Stimulated activated naive B cell treated with anti-CD40 and anti-IgM and Interleukin-4, amounts not matched to agents 10 μg/mL and 1 μg/mL and 100 μg/mL, for 72 hours (primary cell): ENCODE measurements around the gene DUS3L.

Source experiments
- ATAC-seq, 2 donors: fragments of 150-1000 bp; cut with Tn5 transposase; replicated peaks; 2 replicates each; pipeline ENCODE4 v1.10.0; 2021; ENCODE audit warnings: moderate library complexity in 1 of 2
- DNase-seq: peaks from one replicate; pipeline ENCODE4 v3.0.0; 2021
- H3K27ac Mint-ChIP-seq: one replicate; pipeline ENCODE4 v1.8.0; 2022; ENCODE audit warnings: mild to moderate bottlenecking, mixed read lengths
- H3K27me3 Mint-ChIP-seq, 2 donors: one replicate each; pipeline ENCODE4 v1.8.0; 2022; ENCODE audit warnings: mixed read lengths in 2 of 2
- H3K36me3 Mint-ChIP-seq, 2 donors: one replicate each; pipeline ENCODE4 v1.8.0; 2022; ENCODE audit warnings: mixed read lengths in 2 of 2, mild to moderate bottlenecking in 1 of 2
- H3K4me1 Mint-ChIP-seq, 2 donors: one replicate each; pipeline ENCODE4 v1.8.0; 2022; ENCODE audit warnings: mixed read lengths in 2 of 2, mild to moderate bottlenecking in 1 of 2
- H3K4me3 Mint-ChIP-seq, 2 donors: one replicate each; pipeline ENCODE4 v1.8.0; 2022; ENCODE audit warnings: mild to moderate bottlenecking in 2 of 2, mixed read lengths in 2 of 2, moderate library complexity in 1 of 2
- H3K9me3 Mint-ChIP-seq, 2 donors: one replicate each; pipeline ENCODE4 v1.8.0; 2022; ENCODE audit warnings: mixed read lengths in 2 of 2, mild to moderate bottlenecking in 1 of 2

Gene DUS3L

GRCh38 chr19:5827342-5827890 lies 36.5 kb upstream of the DUS3L start:
- peak overlapping the region; percentile 89 to 100 for H3K4me3 Mint-ChIP-seq
- H3K27ac Mint-ChIP-seq = peak overlapping the region; percentile 4
- peaks cover 15 to 23% of the 10 kb centered on the region in 2 donors for H3K4me1 Mint-ChIP-seq

GRCh38 chr19:5826531-5827341 lies 35.8 kb upstream of the DUS3L start:
- ATAC-seq (no peak), DNase-seq (no peak)
- Mint-ChIP-seq H3K36me3 (peaks cover 6 to 8% of the 10 kb centered on the region in 2 donors), H3K9me3 (no peaks in the 10 kb centered on the region), H3K4me1 (peaks cover 15 to 23% of the 10 kb centered on the region in 2 donors), H3K27ac (peak overlapping the region; percentile 67), H3K27me3 (peaks cover 9 to 22% of the 10 kb centered on the region in 2 donors), H3K4me3 (peak overlapping the region; percentile 89 to 100)

More at GRCh38 chr19:5827342-5827890, 36.5 kb upstream of the DUS3L start:
- peaks cover 6 to 8% of the 10 kb centered on the region in 2 donors for H3K36me3 Mint-ChIP-seq
- ATAC-seq (no peak), DNase-seq (no peak)
- no peaks in the 10 kb centered on the region for H3K9me3 Mint-ChIP-seq
- H3K27me3 Mint-ChIP-seq = peaks cover 9 to 28% of the 10 kb centered on the region in 2 donors

GRCh38 chr19:5825178-5825577 lies 34.2 kb upstream of the DUS3L start:
- H3K36me3 Mint-ChIP-seq = peaks cover 4 to 9% of the 10 kb centered on the region in 2 donors
- DNase-seq = no peak
- H3K4me3 Mint-ChIP-seq = no peak overlapping the region
- no peak overlapping the region for H3K27ac Mint-ChIP-seq
- H3K4me1 Mint-ChIP-seq = peaks cover 14 to 22% of the 10 kb centered on the region in 2 donors
- H3K9me3 Mint-ChIP-seq = no peaks in the 10 kb centered on the region
- H3K27me3 Mint-ChIP-seq = peaks cover 11 to 25% of the 10 kb centered on the region in 2 donors
- ATAC-seq = no peak

- Mint-ChIP-seq H3K4me3 (no peak overlapping the region), H3K4me1 (peaks cover 12 to 19% of the 10 kb centered on the region in 2 donors), H3K9me3 (no peaks in the 10 kb centered on the region), H3K27me3 (peaks cover 8 to 24% of the 10 kb centered on the region in 2 donors), H3K27ac (no peak overlapping the region), H3K36me3 (peaks cover 2 to 6% of the 10 kb centered on the region in 2 donors)
- DNase-seq (no peak), ATAC-seq (no peak)
Measured at GRCh38 chr19:5824751-5825150, 33.8 kb upstream of the DUS3L start.

DNA sequence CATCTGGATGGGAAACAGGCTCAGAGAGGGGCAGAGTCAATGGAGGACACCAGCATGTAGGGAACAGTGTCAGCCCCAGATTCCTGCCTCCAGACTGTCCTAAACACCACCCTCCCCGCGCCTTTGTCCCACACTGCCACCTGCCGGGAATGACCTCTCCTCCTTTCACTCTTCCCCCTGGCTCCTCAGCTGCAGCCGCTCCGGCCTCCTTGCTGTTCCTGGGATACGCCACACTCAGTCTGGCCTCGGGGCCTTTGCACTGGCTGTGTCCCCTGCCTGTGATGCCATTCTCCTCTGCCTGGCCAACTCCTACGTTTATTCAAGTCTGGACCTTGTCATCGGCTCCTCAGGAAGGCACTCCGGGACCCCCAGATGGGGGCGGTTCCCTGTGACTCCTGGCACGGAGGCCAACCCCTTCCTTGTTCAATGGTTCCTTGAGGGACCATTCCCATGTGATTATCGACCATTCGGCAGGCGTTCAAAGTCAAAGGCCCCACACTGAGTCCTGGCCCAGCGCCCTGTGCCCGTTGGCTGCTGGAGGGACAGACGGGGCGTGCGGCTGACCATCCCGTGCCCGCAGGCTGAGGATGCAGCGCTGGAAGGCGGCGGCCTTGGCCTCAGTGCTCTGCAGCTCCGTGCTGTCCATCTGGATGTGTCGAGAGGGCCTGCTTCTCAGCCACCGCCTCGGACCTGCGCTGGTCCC lies 32.8 kb upstream of the DUS3L start:
- no peak overlapping the region for H3K4me3 Mint-ChIP-seq
- DNase-seq (no peak), ATAC-seq (no peak)
- peaks cover 2 to 6% of the 10 kb centered on the region in 2 donors for H3K36me3 Mint-ChIP-seq
- H3K9me3 Mint-ChIP-seq = no peaks in the 10 kb centered on the region
- H3K4me1 Mint-ChIP-seq = peaks cover 12 to 19% of the 10 kb centered on the region in 2 donors
- H3K27ac Mint-ChIP-seq = no peak overlapping the region
- H3K27me3 Mint-ChIP-seq = peaks cover 8 to 27% of the 10 kb centered on the region in 2 donors

DNA sequence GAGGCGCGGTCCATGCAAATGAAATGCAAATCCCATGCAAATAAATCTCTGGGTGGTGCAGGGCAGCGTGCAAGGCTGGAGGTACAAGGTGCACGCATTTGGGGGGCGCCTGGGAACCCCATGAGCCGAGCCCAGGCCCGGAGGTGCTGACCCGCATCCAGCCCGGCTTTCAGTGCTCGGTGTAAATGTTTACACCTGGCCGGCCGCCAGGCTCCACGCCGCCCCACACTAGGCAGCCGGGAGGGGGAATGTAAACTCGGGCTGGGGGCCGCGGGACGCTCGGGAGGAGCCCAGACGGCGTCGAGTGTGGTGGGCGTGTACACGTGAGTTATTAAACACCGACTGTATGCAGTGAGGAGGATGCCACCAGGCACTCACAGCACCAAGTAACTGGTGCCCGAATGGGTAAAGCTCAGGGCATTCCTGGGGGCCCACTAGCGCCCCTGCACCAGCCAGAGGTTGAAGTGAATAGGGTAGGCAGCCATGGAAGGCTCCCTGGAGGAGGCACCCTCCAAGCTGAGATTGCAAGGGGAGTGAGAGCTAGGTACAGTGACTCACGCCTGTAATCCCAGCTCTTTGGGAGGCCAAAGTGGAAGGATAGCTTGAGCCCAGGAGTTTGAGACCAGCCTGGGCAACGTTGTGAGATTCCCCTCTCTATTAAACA lies 31.4 kb upstream of the DUS3L start:
- H3K27ac Mint-ChIP-seq = no peak overlapping the region
- H3K9me3 Mint-ChIP-seq = no peaks in the 10 kb centered on the region
- peaks cover 9 to 11% of the 10 kb centered on the region in 2 donors for H3K4me1 Mint-ChIP-seq
- H3K4me3 Mint-ChIP-seq = no peak overlapping the region
- H3K27me3 Mint-ChIP-seq = peaks cover 8 to 30% of the 10 kb centered on the region in 2 donors
- peaks cover 0 to 3% of the 10 kb centered on the region in 2 donors for H3K36me3 Mint-ChIP-seq
- DNase-seq = no peak
- ATAC-seq = no peak

- Mint-ChIP-seq H3K4me3 (no peak overlapping the region), H3K36me3 (peaks cover 0 to 3% of the 10 kb centered on the region in 2 donors), H3K27me3 (peaks cover 14 to 30% of the 10 kb centered on the region in 2 donors), H3K4me1 (peaks cover 2 to 5% of the 10 kb centered on the region in 2 donors), H3K9me3 (no peaks in the 10 kb centered on the region), H3K27ac (no peak overlapping the region)
- DNase-seq (no peak), ATAC-seq (no peak)
Measured at GRCh38 chr19:5821521-5822180, 30.7 kb upstream of the DUS3L start.

DNA sequence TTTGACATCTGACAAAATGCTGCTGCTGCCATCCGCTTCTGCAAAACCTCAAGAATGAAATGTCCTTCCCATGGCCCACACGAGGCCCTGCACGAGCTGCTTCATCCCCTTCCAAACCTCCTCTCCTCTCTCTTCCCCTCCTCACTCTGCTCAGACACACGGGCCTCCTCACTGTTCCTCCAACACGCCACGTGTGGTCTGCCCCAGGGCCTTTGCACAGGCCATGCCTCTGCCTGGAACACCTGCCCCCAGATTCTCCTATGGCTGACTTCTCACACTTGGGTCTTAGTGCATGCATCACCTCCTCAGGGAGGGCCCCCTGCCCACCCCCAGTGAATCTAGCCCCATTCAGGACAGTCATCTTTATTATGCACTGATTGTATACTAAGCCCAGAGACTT lies 29.8 kb upstream of the DUS3L start:
- H3K27me3 Mint-ChIP-seq = peaks cover 21 to 35% of the 10 kb centered on the region in 2 donors
- no peak overlapping the region for H3K27ac Mint-ChIP-seq
- H3K4me1 Mint-ChIP-seq = no peaks in the 10 kb centered on the region
- no peaks in the 10 kb centered on the region for H3K9me3 Mint-ChIP-seq
- H3K4me3 Mint-ChIP-seq = no peak overlapping the region
- no peak for ATAC-seq
- DNase-seq = no peak
- peaks cover 0 to 3% of the 10 kb centered on the region in 2 donors for H3K36me3 Mint-ChIP-seq

DNA sequence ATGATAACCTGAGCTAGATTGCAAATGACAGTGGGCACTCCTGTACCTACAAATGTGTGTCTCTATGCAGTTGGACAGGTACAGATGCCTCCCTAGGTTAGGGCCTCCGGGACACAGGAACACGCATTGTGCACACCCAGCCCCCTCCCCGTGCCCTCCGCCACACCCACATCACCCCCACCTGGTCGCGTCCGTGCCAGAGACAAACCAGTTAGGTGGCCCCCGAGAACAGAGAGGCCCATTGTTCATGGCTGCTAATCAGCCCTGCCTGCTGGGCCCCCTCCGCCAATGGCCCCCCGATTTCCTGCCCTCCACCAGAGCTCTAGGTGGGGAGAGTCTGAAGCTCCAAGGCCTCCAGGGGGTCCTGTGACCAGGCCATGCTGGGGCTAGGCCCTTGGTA lies 27.6 kb upstream of the DUS3L start:
- Mint-ChIP-seq H3K4me3 (no peak overlapping the region), H3K27ac (no peak overlapping the region), H3K9me3 (peaks cover 0 to 2% of the 10 kb centered on the region in 2 donors), H3K36me3 (peaks cover 0 to 3% of the 10 kb centered on the region in 2 donors), H3K27me3 (peaks cover 21 to 40% of the 10 kb centered on the region in 2 donors), H3K4me1 (no peaks in the 10 kb centered on the region)
- DNase-seq (no peak), ATAC-seq (no peak)

- Mint-ChIP-seq H3K27ac (no peak overlapping the region), H3K9me3 (peaks cover 0 to 2% of the 10 kb centered on the region in 2 donors), H3K4me1 (no peaks in the 10 kb centered on the region), H3K36me3 (peaks cover 0 to 3% of the 10 kb centered on the region in 2 donors), H3K4me3 (no peak overlapping the region), H3K27me3 (peaks cover 21 to 40% of the 10 kb centered on the region in 2 donors)
- DNase-seq (no peak), ATAC-seq (no peak)
Measured at GRCh38 chr19:5817218-5817617, 26.3 kb upstream of the DUS3L start.

DNA sequence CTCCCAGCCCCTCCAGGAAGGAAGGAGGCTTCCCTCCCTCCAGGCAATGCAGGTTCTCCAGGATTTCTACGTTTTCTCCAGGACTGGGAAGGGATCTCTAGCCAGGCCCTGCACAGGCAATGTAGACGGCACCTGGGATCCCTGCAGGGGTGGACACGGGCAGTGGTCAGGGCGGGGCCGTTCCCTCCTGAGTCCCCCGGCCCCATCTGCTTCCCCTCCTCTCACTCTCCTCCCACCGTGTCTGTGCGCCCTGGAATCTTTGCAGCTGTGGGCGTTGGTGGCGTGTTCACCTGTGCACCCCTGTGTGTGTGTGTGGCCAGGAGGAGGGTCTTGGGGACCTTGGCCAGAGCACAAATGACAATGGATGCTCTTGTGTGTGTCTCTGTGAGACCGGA lies 23.9 kb upstream of the DUS3L start:
- peaks cover 0 to 2% of the 10 kb centered on the region in 2 donors for H3K9me3 Mint-ChIP-seq

GRCh38 chr19:5814123-5814851 lies 23.3 kb upstream of the DUS3L start:
- no peaks in the 10 kb centered on the region for H3K36me3 Mint-ChIP-seq
- peaks cover 0 to 2% of the 10 kb centered on the region in 2 donors for H3K9me3 Mint-ChIP-seq
- H3K4me1 Mint-ChIP-seq = no peaks in the 10 kb centered on the region
- no peak overlapping the region for H3K27ac Mint-ChIP-seq
- ATAC-seq = no peak
- DNase-seq = no peak
- peaks cover 17 to 32% of the 10 kb centered on the region in 2 donors for H3K27me3 Mint-ChIP-seq
- no peak overlapping the region for H3K4me3 Mint-ChIP-seq

More for the DNA sequence above, 23.9 kb upstream of the DUS3L start:
- no peak overlapping the region for H3K27ac Mint-ChIP-seq
- H3K4me1 Mint-ChIP-seq = no peaks in the 10 kb centered on the region
- H3K4me3 Mint-ChIP-seq = no peak overlapping the region
- no peak for DNase-seq
- H3K36me3 Mint-ChIP-seq = no peaks in the 10 kb centered on the region
- ATAC-seq = no peak
- peaks cover 17 to 32% of the 10 kb centered on the region in 2 donors for H3K27me3 Mint-ChIP-seq

DNA sequence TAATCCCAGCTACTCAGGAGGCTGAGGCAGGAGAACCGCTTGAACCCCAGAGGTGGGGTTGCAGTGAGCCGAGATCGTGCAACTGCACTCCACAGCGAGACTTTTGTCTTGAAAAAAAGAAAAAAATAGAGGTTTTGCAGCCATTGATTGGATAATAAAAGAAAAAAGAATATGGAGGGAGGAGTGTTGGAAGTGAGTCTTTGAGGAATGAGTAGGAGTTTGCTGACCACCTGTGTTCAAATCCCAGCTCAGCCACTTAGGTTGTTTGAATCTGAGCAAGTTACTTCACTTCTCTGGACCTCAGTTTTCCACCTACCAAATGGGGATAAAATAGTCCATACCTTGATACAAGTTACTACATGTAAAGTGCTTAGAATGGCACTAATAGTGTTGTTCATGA lies 20.2 kb upstream of the DUS3L start:
- ATAC-seq = no peak
- H3K4me1 Mint-ChIP-seq = no peaks in the 10 kb centered on the region
- no peak for DNase-seq
- no peaks in the 10 kb centered on the region for H3K36me3 Mint-ChIP-seq
- peaks cover 0 to 2% of the 10 kb centered on the region in 2 donors for H3K9me3 Mint-ChIP-seq
- peaks cover 2 to 12% of the 10 kb centered on the region in 2 donors for H3K27me3 Mint-ChIP-seq
- no peak overlapping the region for H3K27ac Mint-ChIP-seq
- H3K4me3 Mint-ChIP-seq = no peak overlapping the region
